ENCODE data around the gene ACTR5.

The ACTR5 gene
- 2.1 to 10.1 (median 7.2) reads per million in 17 experiments for total RNA-seq

DNA sequence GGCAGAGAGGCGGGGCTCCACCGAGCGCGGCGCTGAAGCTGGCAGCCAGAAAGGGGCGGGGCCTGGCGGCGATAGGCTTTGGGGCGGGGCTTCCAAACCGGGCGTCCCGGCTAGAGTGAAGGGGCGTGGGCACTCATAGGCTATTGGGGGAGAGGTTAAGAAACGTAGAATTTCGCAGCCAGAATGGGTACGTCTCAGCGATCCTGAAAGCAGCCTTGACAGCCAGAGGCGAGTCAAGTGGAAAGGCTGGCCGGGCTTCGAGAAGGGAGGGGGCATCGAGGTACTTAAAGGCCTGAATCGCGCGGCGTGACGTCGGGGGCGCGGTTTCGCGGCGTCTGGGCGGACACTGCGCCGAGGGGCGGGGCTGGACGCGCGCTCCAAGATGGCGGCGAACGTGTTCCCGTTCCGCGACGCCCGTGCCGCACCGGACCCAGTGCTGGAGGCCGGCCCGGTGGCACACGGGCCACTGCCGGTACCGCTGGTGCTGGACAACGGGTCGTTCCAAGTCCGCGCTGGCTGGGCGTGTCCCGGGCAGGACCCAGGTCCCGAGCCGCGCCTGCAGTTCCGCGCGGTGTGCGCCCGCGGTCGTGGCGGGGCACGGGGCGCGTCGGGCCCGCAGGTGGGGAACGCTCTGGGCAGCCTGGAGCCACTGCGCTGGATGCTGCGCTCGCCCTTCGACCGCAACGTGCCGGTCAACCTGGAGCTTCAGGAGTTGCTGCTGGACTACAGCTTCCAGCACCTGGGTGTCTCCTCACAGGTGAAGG, at the start of gene ACTR5:
ACTR5 (plus strand) TSS at position 364 of the 764 bp plus-strand sequence; CDS start at position 383, 19 bp downstream.
- DNase-seq, result peak; percentile 94 to 98 (median 96)

DNA sequence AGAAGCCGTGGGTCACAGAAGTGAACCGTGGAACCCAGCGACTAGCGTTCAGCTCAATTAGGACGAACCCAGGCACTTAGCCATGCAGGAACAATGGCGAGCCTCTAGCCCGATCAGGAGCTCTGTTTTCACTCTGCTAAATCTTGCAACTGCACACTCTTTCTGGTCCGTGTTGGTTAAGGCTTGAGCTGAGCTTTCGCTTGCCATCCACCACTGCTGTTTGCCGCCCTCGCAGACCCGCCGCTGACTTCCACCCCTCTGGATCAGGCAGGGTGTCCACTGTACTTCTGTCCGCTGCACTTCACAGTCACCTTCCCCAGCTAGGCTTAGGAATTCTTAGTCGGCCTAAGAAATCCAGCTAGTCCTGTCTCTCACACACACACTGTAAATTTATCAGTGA, 49.7 kb upstream of the ACTR5 start:
- DNase-seq, result no peak

DNA sequence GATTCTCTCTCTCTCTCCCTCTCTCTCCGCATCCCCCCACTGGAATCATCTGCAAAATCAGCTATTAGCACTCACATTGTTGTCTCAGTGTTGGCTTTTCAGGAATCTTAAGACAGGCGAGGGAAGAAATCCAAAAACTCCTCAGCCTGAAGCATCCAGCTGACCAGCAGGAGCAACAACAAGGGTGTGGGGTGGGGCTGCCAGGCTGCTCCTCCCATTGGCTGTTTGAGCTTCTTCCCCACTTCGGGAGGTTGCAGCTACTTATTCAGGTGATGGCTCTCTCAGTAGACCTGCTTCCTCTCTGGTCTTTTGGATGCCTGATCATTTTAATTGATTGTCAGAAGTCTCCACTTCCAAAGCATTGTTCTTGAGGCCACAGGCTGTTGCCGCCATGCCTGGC, 48.1 kb upstream of the ACTR5 start:
- DNase-seq, result no peak

DNA sequence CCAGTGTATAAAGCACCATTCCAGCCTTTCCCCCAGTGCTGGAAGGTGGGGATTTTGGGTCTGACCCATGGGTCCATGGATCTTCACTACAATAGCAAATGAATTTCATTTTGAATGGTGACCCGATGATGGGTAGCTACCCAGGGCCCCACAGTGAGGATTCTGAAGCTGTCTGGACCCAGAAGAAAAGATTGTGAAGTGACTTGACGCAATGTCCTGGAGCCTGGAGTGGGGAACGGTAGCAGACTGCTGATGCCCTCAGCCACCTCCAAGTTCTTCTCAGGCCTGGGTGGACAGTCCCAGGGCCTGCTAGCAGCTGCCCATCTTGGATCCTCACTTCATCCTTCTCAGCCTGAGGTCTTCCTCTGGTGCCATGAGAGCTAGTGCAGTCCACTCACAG, 47.3 kb upstream of the ACTR5 start:
- DNase-seq, result no peak

DNA sequence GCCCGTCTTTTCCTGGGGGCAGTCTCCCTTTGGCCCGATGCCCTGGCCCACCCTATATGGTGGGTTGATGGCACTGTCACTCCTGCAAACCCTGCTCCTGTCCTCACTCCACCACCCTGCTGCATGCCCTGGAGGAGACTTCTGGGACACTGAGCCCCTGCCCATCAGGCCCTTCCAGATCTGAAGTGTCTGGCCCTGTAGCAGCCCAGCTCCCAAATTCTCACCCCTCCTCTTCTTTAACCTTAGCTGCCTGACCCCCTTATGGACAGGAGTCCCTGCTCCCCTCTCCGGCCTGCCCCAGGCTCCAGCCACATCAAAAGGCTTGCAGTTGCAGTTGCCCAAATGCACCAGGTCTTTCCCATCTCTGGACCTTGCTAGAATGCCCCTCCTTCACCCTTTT, 44.7 kb upstream of the ACTR5 start:
- no peak for DNase-seq

DNA sequence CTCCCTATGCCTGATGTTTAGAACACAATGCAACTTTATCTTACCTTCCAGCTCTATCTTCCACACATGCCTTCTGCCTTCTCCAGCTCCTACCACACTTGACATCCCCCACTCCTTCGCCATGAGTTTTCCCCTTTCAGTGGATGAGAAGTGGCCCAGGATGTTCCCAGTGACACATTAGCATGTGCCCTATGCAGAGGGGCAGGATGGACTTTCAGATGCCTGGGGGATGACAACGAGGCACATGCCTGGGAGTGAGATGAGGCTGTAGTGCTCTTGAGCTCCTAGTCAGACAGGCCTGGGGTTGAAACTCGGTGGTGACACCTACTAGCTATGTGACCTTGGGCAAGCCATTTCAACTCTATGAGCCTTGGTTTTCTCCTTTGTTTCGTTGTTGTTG, 44.1 kb upstream of the ACTR5 start:
- no peak for DNase-seq

DNA sequence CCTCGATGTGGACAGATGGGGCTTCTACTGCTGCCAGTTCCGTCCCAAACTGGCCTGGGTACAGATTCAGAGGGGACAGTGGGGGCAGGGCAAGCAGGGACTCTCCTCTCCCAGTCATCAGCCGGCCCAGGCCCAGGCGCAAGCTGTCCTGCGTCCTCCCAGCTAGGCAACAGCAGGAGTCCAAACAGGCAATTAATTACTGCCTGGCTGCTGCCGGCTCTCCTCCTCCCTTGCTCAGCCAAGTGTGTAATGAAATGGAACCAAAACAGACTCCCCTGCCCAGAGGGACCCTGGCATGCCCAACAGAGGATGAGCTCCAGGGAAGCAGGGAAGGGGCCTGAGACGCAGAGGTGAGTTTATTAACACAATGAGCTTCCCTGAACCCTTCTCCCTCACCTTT, 41.8 kb upstream of the ACTR5 start:
- no peak for DNase-seq

DNA sequence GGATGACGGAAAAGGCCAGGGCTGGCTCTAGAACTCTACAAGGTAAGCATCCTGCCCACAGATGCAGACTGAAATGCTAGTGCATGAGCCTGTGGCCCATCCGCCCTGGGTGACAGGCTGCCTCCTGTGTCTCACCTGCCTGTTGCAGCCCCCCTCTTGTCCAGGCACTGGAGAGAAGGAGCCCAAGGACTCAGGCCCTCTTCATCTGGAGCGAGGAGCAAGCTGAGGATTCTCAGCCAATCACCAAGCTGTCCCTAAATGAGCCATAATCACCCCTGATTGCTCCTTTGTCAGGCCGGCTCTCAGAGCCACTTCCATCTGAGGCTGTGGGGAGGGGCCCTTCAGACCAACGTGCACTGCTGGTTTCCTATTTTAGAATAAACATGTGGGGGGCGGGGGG, 34.0 kb upstream of the ACTR5 start:
- DNase-seq, result no peak

DNA sequence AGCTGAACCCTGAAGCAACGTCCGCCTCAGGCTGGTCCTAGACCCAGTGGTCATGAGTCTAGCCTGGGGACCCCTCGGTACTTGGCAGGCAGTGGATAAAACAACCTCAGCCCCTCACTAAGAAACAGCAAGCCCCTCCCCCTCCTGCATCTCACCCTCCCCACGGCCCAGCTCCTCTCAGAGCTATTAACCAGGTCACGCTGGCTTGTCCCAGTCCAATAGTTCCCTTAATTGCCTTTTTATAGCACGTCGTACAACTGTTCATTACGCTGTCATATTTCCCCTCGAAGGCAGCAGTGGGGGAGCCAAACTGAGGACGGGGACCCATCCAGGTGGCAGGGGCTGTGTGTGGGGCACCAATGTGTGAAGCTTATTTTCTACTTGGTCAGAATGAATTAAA, 32.6 kb upstream of the ACTR5 start:
- DNase-seq, result no peak

DNA sequence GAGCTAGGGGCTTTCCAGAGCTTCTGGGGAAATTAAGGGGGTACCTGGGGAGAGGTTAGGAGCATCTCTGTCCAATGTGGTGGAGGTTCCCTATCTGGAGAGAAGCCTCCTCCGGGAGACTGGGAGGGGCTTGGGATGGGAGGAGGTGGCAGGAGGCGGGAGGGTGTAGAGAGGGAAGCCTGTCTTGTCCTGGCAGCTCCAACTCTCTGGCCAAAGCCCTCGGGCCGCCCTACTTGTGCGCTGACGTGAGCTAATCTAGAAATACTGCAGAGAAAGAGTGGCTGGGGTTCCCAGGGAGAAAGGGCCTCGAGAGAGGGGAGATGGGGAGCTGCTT, 25.6 kb upstream of the ACTR5 start:
- no peak for DNase-seq

DNA sequence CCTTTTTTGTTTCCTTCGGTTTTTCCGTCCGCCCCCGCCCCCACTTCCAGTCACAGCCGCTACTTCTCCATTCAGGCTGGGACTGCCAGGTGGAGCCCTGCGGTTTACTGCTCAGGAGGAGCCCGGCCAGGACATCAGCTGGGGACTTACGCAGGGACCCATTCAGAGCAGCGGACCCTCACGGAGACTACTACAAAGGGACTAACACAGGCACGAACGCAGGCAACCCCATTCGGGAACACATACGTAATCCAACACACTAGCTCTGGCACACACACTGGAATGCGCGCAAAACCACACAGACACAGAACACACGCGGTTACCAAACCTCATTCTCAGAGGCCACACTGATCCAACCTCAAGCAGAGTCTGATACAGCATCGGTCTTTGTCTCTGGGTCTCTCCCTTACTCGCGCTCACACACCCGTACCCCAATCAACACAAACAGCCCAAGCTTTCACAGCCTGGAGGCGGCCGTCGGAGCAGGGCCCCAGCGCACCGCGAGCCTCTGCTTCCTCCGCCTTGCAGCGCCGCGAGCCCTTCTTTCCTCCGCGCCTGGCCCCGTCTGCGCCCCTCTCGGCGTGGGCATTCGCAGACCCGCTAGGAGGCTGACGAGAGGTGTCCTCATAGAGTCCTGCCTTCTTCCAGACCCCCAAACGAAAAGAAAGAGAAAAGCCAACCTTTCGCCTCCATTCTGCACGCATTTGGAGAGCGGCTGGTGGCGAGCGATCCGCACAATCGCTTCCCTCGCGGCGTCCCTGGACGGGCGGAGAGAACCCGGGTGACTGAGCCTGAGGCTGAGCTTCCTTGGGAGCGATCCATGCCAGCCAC, 25.0 kb upstream of the ACTR5 start:
- DNase-seq, result no peak

DNA sequence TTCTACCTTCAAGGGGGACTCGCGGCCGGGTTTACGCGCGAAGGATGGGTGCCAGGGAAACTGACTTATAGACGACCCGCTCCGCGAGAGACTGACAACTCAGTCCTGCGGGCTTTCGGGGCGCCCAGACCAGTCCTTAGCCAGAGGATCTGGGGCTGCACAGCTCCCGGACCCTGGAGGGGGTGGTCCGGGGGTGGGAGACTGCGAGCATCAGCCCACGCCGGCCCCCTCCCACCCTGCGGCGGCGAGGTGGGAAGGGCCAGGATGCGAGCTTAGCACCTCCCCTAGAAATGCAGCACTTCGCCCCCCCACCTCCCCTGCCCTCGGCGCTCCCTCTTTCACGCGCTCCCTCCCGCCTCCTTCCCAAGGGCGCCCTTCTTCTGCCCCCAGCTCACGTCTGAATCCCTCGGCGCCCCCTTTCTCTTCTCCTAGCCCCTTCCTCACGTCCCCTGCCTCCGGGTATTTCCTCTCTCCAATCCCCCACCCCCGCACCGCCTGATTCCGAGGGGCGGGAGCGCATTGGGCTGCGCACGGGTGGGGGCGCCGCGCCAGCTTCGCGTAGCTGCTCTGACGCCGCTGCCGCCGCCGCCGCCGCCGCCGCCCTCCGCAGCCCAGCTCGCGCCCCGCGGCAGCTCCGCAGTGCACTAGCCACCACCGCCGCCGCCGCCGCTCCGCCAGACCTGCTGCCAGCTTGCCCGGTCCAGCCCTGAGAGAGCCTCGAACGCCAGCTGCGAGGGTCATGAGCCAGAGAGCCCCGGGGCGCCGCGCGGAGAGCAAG, 24.2 kb upstream of the ACTR5 start, which contains the start of gene SLC32A1:
SLC32A1 (plus strand) TSS at position 639 of the 778 bp plus-strand sequence. CDS start 239 bp downstream, outside the sequence.
- no peak for DNase-seq

DNA sequence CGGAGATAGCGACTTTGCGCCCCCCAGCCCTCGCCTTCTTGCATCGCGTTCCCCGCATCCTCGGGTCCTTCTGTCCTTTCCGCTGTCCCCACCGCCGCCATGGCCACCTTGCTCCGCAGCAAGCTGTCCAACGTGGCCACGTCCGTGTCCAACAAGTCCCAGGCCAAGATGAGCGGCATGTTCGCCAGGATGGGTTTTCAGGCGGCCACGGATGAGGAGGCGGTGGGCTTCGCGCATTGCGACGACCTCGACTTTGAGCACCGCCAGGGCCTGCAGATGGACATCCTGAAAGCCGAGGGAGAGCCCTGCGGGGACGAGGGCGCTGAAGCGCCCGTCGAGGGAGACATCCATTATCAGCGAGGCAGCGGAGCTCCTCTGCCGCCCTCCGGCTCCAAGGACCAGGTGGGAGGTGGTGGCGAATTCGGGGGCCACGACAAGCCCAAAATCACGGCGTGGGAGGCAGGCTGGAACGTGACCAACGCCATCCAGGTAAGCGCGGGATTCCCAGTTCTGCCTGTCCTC, 23.6 kb upstream of the ACTR5 start:
- no peak for DNase-seq

DNA sequence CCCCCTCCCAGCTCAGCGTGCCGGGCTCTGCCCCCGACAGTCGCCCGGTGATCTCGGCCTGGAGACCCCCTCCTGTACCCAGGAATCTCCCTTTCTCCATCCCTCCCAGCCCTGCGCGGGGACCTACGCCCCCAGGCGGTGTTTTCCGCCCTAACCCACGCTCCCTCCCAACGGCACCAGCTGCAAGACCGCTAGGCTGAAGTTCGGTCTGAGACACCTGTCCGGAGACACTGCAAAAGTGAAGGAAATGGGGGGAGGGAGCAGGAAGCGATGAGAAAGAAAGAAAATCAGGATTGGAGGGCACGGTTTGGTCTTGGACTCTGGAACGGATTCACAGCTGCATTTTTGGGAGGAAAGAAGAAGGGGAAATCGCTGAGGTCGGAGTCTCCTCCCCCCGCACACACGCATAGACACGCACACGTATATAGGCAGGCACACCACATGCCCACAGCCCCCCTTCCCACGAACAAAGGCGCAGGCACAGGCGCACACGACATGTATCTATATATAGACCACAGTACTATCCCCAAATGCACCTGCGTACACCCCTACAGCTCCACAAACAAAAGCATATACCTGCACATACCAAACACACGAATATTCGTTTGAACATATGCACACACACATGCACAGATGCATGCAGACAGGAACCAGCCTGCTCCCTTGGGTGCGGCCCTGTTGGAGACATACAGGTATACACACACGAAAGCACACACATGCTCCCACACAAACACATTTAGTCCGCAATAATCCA, 22.9 kb upstream of the ACTR5 start:
- no peak for DNase-seq

DNA sequence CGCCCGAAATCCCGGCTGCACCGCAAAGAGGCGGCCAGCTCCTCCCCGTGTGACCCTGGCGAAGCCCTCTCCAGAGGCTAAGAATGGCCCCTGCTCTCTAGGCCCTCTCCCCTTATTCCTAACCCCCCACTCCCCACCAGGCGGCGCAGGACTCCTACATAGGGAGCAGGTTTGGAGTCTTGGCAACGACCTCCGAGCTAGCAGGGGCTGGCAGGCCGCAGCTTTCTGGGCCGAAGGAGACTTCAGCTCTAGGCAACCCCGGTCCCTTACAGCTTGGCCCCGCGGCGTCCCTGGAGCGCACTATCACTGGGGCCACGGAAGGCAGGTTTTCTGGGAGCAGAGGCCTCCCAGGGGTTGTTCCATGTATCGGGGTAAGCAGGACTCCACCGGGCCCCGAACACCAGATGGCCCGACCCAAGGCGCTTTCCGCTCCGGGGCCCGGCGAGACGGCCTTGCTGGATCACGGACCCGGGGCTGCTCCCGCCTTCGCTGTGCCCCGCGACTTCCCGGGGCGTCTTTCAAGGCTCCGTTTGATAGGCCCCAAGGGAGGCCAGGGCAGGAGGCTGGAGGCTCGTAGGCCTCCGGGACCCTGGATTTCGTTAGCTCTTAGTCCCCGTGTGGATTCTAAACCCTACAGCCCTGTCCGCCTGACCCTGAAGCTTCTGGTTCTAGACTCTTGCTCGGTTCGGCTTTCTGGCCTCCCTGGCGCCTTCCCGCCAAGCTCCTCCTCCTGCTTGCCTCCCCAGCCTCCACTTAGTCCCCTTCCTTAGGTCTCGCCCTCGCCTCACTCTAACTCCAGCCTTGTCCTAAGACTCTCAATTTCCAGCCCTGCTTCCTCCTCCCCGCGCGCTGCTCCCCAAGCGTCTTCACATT, 22.1 kb upstream of the ACTR5 start:
- DNase-seq, result peak; percentile 27 to 45 (median 31)

DNA sequence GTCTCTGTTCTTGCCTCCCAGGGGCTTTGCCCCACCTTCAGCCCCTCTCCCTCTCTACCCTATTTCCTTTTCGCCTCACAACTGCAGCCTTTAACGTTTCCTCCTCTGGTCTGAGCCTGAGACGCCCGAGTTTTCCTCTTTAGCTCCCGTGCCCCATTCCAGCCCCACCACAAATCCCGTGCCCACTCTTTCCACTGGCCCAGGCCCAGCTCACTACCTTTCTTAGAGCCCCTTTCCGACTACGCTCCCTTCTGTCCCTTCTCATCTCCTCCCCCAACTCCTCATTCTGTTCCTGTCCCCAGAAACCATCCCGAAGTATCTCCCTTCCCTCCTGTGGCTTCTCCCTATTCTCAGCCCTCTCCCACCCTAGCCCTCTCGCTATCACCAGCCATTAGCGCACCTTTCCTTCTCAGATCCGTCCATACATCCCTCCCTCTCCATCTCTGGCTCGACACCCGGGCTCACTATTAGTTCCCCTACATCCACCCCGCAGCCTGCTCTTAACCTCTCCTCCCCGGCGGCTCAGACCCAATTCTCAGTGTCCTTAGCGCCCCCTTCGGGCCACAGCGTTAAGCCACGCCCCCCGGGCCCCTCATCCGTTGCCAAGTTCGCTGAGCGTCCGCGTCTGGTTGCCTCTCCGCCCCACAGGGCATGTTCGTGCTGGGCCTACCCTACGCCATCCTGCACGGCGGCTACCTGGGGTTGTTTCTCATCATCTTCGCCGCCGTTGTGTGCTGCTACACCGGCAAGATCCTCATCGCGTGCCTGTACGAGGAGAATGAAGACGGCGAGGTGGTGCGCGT, 21.3 kb upstream of the ACTR5 start:
- peak; percentile 32 to 55 (median 45) for DNase-seq

DNA sequence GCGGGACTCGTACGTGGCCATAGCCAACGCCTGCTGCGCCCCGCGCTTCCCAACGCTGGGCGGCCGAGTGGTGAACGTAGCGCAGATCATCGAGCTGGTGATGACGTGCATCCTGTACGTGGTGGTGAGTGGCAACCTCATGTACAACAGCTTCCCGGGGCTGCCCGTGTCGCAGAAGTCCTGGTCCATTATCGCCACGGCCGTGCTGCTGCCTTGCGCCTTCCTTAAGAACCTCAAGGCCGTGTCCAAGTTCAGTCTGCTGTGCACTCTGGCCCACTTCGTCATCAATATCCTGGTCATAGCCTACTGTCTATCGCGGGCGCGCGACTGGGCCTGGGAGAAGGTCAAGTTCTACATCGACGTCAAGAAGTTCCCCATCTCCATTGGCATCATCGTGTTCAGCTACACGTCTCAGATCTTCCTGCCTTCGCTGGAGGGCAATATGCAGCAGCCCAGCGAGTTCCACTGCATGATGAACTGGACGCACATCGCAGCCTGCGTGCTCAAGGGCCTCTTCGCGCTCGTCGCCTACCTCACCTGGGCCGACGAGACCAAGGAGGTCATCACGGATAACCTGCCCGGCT, 20.6 kb upstream of the ACTR5 start:
- DNase-seq, result no peak

DNA sequence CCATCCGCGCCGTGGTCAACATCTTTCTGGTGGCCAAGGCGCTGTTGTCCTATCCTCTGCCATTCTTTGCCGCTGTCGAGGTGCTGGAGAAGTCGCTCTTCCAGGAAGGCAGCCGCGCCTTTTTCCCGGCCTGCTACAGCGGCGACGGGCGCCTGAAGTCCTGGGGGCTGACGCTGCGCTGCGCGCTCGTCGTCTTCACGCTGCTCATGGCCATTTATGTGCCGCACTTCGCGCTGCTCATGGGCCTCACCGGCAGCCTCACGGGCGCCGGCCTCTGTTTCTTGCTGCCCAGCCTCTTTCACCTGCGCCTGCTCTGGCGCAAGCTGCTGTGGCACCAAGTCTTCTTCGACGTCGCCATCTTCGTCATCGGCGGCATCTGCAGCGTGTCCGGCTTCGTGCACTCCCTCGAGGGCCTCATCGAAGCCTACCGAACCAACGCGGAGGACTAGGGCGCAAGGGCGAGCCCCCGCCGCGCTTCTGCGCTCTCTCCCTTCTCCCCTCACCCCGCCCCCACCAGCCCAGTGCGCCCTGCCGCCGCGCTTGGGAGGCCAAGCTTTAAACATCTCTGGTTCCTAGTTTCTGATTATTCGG, 20.0 kb upstream of the ACTR5 start:
- no peak for DNase-seq

DNA sequence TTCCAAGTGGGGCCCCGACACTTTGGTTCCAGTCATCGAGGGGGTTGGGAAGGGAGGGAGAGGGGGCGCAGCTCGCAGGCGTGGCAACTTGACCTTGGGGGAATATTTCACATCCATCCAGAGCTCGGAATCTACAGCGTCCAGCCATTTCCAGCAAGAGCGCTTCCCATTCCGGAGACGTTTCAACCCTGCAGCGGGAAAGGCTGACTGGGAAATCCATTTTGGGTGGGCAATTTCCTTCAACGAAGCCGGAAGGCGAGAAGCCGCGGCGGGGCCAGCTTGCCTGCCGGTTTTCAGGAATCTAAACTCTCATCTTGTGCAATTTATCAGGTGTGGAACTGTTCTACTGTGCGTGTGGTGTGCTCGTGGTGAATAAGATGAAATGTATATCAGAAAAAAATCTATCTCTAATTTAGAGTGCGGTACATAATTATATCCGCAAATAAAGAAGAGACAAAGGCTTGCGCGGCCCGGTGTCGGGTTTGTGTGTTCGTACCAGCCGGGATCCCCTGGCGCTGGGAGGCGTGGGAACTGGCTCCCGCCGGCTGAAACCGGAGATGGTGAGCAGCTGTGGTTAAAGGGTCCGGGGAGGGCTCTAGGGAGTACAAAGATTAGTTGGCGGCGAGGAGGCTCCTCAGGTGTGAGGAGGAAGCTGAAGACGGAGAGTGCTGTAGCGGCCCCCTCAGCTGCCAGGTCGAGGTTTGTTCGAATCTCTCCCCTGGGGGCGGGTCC, 19.2 kb upstream of the ACTR5 start:
- DNase-seq, result no peak

Data from suppressor macrophage (primary cell).